ENCODE results near the gene SBSN.

- TF ChIP-seq EZH2phosphoT487 (IDR thresholded peaks at IDR 0.05; ENCODE audit: insufficient read depth, low read depth), result no peak
- TF ChIP-seq EZH2 (IDR thresholded peaks at IDR 0.05; ENCODE audit: insufficient read depth, poor library complexity, severe bottlenecking), result no peak
These were observed 11.2 kb upstream of the SBSN start for GRCh38 chr19:35539314-35539713.

Measured in GM23248 (cell line).